HG03439 (cell line): ENCODE results near the gene ALDH1L1.

Experiments
- ATAC-seq: cut with Tn5 transposase; IDR thresholded peaks from one replicate; pipeline ENCODE4 v1.9.1; 2021; ENCODE audit warnings: mild to moderate bottlenecking, moderate library complexity; ENCODE audit not compliant: unreplicated experiment

ALDH1L1 gene

DNA sequence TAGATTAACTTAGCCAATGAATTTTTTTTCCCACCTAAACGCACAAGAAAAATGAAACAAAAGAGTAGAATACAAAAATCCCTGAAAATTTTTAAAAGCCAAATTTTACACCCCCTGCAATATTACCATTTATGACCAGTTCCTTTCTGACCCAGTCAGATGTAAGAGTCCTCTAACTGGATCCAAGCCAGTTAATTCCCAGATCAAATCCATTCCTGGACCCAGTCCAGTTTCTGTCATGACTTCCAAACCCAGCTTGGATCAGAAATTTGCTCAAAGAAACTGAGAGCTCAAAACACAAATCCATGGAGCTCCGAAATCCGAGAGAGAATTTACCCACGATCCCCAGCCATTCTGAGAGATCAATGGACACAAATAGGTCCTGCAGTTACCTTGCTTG is 17.0 kb upstream of the ALDH1L1 start:
- no peak for ATAC-seq

DNA sequence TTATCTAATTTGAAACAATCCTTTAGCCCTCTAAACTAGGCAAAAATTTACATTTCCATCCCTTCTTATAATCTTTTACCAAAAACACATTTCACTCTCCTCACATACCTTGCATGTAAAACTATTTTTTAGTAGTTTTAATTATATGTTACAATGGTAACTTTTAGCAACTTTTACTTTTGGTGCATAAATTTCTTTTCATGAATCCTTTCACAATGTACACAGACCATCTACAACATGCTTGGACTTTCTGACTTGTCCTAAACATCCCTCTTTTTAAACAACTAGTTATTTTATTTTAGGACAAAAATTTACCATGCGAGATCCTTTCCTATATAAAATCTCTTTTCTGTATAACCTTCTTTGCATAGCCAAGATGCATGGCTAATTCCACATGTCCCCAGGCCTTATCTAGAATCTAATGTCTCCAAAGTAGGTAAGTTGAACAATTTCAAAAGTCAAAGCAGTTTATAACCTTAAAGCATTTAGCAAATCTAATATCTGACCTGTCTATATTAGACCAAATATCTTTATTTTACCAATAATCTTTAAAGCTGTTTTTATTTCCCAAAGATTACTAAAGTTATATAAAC is 14.4 kb upstream of the ALDH1L1 start:
- no peak for ATAC-seq

DNA sequence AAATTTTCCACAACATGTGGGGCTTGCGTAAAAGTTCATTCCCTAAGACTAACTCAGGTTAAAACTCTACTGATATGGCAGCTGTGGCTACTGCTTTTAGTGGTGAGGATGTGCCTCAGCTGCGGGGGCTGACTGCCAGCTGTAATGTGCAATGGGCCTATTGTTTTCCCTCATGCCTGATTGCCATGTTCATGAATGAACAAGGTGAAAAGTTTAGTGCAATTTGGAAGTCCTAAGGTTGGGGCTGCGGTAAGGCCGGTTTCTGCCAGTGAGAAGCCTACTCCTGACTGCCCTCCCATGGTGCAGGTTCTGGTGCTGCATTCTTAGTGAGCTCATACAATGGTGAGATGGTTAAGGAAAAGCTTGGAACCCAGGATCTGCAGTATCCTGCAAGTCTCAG is 10.9 kb upstream of the ALDH1L1 start:
- no peak for ATAC-seq

DNA sequence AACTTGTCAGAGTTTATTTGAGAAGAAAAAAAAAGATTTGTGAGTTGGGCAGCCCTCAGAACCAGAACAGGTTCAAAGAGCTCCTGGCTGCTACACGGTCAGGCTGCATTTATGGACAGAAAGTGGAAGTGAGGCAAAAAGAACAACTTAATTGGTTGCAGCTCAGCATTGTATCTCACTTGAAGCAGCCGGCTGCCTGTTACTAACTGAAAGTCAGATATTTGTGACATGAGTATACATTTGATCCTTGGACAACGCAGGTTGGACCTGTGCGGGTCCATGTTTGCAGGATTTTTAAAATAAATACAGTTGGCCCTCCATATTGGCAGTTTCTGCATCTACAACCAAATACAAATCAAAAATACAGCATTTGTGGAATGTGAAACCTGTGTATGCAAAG is 7.5 kb upstream of the ALDH1L1 start:
- no peak for ATAC-seq

DNA sequence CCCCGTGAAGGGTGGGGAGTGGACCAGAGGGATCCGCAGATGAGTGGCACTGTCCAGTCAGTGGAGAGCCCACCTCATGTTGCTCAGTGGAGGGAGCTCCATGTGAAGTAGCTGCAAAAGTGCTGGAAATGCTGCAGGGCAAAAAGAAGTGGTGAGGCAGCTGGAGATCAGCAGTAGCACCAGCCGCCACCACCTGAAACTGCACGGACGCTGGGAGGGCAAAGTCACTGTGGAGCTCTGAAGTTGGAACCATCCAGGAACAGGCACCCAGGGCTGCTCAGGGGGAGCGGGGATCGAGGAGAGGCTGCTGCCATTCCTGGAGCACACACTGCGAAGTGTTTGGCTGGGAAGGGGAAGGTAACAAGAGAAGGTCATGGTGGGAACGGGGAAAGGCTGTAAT is 6.4 kb upstream of the ALDH1L1 start:
- no peak for ATAC-seq

DNA sequence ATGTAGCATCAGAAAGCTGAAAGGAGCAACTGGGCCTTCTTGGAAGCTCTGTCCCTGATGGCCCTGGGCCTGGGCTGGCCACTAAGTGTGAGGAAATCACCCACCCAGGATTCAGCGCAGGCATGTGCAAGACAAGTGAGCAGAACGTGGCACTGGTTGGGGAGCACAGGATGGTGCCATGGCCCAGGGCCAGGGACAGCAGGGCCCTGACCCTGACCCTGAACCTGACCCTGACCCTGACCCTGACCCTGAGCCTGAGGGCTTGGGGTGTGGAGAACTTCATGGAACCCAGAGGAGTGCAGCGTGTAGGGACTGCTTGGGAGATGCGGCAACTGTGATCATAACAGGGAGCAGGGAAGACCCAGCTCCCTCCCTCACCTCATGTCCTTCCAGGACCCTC is 5.9 kb upstream of the ALDH1L1 start:
- no peak for ATAC-seq

DNA sequence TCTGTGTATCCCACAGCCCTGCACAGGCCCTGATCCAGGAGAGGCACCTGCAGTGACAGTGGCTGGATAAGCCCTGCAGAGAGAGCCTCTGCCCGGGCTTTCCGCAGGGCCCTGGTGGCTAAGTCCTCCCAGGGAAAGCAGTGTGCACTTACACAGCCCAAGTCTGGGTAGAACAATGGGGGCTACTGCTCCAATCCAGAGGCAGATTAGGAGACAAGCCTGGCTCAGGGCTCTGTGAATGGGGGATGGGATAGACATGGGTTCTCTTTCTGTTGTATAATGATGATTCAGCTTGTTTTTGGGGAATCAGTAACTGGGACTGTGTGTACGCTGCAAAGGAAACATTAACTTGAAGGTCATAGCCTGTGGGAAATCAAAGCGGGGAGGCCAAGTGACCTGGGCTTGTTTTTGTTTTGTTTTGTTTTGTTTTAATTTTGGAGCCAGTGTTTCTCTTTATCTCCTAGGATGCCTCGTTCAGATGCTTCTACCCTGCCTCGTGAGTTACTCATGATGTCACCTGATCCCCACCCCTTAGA is 4.1 kb upstream of the ALDH1L1 start:
- ATAC-seq: no peak

DNA sequence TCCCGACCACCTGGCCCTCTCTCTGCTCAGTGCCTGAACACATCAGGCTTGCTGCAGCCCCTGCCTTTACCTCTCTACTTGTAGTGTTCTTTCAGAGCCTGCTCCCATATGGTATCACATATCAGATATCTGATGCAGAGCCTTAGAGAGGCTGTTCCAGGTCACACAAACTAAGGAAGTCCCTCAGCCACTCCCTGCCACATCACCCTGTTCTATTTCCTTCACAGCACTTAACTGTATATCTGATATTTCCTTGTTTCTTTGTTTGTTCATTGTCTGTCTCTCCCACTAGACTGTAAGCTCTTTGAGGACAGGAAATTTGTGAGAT is 976 bp upstream of the ALDH1L1 start:
- ATAC-seq: no peak

DNA sequence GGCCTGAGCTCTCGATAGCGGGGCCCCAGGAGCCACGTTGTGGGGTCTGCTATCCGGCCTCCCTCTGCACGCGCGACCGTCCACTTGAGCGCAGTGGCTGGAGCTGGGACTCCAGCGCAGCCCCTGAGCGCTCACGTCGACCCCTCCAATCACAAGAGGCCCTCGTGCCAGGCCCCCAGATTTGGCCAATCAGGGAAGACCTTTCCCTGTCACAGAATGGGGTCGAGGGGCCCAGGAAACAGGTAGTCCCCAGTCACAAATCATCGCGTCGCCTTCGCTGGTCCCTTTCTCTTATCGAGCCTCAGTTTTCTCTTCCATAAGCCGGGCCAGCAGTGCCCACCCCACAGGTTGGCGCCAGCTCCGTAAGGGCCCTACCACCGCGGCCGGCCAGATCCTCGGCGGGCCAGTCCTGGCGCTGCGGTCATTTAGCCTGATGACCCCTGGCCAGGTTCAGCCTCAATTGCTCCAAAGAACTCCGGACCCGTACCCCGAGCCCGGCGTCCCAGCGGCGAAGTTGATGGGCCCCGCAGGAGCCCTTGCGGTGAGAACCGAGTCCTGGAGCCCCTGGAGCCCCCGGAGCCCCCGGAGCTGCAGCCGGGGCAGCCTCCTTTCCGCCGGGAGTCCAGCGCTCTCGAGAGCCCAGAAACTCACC is 435 bp downstream of the ALDH1L1 start:
- ATAC-seq: no peak

DNA sequence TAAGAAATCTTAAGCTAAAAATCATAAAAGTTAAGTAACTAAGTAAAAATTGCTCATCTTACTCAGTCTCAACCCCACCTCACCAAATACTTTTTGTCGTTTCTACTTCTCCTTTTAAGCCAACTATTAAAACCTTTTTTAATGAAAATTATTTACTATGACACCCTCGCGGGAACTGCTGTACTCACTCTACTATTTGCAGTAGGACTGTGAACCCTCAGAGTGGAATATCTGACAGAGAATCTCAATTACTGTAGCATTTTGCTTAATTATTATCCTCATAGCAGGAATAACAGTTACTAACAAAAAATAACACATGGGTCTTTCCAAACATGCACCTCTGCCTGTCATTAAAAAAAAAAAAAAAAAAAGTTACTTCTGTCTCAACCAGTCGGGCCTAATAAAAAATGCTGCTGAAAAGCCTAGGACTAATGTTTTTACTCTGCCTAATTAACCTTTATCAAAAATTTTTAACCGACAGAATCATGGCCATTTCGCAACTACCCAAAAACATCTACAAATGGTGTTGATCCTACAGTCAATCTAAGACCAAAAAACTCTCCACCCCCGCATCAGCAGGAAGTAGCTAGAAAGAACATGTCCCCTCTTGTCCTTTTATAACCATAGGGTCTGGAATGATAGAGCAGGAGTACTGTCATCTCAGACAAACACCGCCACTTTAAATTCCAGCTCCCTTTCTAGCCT is 10.2 kb downstream of the ALDH1L1 start:
- no peak for ATAC-seq

DNA sequence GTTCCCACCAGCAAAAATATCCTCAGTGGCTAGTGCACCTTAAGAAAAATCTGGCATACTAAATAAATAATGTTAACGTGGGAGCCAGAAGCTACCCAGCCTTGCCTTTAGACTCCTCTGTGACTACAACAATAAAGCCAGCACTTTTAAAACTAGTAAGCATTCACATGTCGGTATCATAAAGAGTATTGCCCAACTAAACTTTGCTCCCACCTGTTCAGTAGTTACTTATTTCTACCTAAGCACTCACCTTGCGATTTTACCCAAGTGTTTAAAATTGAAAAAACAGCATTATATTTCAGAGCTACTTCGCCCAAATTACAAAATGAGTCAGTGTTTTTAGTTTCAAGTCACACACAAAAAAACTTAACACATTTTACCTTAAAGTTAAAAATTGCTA is 12.8 kb downstream of the ALDH1L1 start:
- no peak for ATAC-seq

DNA sequence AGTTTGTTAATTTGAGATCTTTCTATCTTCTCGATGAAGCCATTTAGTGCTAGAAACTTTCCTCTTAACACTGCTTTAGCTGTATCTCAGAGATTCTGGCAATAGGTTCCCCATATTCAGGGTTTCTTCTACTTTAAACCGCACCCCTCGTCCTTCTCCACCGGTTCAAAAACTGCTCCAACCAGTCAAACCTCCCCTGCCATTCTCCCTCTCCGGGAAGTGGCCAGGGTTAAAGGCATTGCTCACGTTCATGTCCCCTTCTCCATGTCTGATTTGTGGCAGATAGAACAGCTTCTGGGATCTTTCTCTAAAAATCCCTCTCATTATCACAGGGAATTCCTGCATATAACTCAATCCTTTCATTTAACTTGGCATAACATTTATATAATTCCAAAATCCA is 14.4 kb downstream of the ALDH1L1 start:
- no peak for ATAC-seq

DNA sequence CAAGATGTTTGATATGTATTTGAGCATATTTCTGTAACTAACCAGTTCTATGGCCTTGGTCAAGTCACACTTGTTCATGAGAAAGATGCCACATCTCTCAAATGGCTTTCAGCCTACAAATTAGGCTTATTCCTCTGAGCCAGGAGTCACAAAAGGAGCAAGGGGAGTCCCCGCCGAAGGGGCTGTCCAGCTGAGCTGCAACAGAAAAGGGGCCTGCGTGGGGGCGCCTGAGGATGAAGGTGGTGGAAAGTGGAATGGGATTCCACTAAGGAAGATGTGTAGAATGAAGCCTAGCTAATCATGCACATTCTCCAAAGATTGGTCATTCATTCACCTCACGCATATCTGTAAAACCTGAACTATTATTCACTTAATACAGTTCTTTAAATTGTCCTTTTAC is 19.1 kb downstream of the ALDH1L1 start:
- ATAC-seq: no peak

DNA sequence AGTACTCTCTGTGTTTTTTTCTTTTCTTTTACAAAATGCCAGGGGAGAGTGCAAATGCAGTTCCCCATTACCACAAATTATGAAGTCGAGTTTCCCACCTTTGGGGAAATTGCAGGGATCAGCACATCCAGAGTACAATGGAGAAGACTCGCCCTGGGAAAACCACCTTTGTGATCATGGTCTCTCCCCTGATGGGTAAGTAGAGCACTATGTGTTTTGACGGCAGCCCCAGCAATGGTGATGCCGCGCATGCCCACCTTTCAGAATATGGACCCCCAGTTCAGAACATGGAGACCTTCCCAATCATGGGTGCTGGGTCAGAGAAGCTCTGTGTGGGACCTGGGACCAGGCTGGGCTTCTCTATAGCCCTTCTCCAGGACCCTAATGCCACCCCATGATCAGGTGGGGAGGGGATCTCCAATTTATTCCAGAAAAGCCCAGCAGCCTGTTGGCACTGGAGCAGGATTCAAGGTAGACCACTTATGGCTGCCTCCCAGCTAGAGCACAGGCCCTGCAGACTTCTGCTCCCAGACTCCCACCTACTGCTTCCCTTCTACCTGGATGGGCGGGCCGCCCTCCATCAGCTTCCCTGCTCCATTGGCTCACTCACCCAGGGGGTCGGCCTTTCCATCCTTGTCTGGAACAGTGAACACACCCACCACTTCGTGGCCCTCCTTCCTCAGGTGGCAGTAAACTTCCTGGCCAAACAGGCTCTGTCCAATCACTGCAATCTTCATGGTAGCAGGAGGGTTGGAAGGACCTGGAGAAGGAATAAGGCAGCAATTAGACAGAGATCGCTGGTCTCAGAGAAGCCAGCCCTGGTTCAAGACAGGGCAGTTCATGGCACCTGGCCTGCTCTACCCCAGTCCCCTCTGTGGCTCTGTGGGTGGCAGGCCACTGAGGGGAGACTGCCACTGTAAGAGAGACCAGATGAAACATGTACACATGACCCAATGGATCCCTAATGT is 19.9 kb downstream of the ALDH1L1 start:
- no peak for ATAC-seq

DNA sequence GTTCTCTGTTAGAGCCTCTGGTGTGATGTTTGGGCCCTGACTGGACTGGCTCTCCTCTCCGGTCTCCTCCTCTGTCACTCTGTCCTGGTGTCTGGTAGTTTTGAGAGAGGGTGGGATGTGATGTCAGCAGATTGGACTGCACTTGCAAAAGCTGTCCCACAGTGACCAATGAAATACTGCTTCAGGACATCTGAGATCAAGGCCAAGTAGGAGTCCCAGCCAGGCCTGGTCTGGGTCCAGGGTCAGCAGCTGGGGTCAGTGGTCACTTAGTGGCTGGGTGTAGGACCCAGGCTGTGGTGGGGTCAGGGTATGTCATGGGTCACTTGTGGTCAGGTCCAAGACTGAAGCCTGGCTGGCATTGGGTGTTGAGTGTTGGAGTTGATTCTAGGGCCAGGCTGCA is 20.9 kb downstream of the ALDH1L1 start:
- no peak for ATAC-seq

DNA sequence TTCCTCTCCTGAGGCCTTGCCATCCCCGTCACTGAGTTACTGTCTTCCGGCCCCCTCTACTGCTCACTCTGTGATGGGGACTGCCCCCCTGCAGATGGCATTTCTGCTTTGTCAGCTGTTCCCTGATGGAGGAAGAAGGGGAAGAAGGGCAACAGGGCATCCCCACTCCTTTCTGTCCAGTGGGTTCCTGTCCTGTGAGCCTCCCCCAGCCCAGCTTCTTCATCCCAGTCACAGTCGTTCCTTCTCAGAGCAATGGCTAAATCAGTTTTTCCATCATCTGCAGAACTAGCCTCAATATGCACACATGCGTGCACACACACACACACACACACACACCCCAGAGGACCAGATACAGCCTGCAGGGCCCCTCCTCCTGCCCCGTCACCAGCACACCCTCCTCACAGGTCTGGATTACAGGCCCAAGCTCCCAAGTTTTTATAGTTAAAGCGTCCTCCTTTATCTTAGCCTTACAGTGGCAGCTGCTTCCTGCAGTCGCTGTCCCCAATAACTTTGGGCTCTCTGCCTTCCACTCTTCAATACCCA is 21.4 kb downstream of the ALDH1L1 start:
- no peak for ATAC-seq

DNA sequence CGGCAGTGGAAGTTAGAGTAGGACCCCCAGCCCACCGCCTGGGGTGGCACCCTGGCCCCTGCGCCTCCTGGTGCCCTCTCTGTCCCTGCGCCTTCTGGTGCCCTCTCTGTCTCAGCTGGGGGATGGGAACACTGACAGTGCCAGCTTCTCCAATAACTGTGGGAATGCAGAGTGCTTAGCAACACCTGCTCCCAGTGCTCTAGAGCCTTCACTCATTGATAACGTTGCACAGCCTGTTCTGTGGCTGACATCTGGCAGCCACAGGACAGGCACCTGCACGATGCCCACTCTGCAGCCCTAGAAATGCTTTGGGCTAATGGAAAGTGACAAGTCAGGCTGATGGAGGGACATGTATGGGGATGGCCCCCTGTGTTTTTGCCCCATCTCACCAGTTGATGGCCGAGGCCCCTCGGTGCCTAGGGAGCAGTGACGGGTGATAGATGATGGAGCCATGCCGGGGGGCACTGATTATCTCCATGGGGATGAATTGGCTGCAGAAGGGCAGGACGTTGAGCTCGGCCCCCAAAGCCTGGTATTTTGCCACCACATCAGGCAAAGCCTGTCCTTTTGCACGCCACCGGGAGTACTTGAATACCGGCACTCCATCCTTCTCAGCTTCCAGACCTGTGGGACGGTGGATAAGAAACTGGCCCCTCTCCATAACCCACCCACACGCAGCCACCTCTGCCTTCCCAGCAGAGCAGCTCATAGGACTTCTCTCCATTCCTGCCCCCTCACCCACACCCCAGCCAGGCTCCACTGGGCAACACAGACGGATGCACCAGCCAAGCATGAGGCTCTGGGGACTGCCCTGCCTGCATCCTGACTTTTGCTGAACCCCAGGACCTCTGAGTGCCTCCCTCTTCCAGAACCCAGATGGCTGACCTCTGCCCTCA is 22.1 kb downstream of the ALDH1L1 start:
- no peak for ATAC-seq

DNA sequence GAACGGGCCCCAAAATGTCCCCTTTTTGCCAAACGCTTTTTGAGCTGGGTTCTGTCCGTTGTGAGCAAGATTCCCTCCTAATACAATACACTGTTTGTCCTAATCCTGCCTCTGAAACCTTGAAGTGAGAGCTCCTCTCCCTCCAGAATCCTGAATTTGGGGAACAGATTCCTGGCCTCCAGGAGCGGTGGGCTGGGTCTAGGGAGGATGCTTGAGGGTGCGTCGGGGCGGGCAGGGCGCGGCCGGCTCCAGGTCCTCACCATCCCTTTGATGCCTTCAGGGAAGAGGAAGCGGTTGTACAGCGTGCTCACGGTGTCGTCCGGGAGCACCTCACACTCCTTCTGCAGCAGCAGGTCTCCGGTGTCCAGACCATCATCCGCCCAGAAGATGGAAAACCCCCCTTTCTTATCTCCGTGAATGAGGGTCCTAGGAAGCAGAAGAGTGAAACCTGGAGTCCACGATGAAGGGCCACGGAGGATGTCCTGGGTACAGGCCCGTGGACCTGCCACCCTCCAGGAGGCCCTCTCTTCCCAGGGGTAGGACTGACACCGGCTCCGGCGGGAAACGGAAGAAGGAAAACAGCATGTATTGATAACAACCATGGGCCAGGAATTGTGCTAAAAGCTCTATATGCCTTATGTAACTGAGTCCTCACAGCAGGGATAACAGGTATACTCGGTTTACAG is 23.2 kb downstream of the ALDH1L1 start:
- no peak for ATAC-seq

DNA sequence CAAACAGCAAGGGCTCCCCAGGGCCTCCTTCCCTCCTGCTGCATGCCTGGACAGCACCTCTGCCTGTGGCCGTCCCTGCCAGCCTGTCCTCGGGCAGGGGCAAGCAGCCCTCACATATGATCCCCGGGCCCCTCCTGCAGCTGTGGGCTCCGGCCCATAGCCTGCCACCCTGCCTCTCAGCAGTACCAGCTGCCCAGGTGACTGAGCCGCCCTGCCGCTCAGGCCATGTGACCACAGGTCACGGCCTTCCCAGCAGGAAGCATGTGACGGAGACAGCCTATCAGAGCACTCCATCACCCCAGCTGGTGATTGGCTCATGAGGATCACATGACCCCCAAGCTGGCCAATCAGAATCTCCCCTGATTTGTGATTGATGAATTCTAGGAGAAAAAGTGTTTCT is 23.9 kb downstream of the ALDH1L1 start:
- ATAC-seq: no peak
